GM19238 (cell line): Measurements from ENCODE around the gene TBC1D13.
"Not testable (repeated sequence)": the region's sequence is repeated elsewhere in the genome, so short reads cannot be mapped to it uniquely, and the experiment has no call there.

Experiments used
- DNase-seq: peaks from one replicate; pipeline ENCODE4 v3.0.0; 2011; ENCODE audit warnings: low spot score; ENCODE audit not compliant: insufficient read length

TBC1D13 gene

GRCh38 chr9:128782669-128783068 lies 4.4 kb upstream of the TBC1D13 start:
- DNase-seq: no peak

- no peak for DNase-seq
These were observed 1.6 kb upstream of the TBC1D13 start for GRCh38 chr9:128785427-128785826.

GRCh38 chr9:128787659-128788058 lies 606 bp downstream of the TBC1D13 start:
- no peak for DNase-seq

- no peak for DNase-seq
These were observed 1.4 kb downstream of the TBC1D13 start for GRCh38 chr9:128788445-128788844.

- no peak for DNase-seq
These were observed 3.5 kb downstream of the TBC1D13 start for GRCh38 chr9:128790536-128790935.

- DNase-seq: no peak
These were observed 5.1 kb downstream of the TBC1D13 start for GRCh38 chr9:128792134-128792533.

GRCh38 chr9:128792978-128793686 lies 6.1 kb downstream of the TBC1D13 start:
- DNase-seq: no peak

- DNase-seq: not testable (repeated sequence)
These were observed 7.9 kb downstream of the TBC1D13 start for GRCh38 chr9:128794961-128795360.

GRCh38 chr9:128798896-128799295 lies 11.8 kb downstream of the TBC1D13 start:
- DNase-seq: no peak

GRCh38 chr9:128800061-128800460 lies 13.0 kb downstream of the TBC1D13 start:
- DNase-seq: no peak

- no peak for DNase-seq
These were observed 15.4 kb downstream of the TBC1D13 start for GRCh38 chr9:128802482-128802881.

GRCh38 chr9:128805661-128806060 lies 18.6 kb downstream of the TBC1D13 start:
- no peak for DNase-seq

- DNase-seq: no peak
These were observed 20.8 kb downstream of the TBC1D13 start for GRCh38 chr9:128807827-128808226.

GRCh38 chr9:128808543-128808942 lies 21.5 kb downstream of the TBC1D13 start:
- DNase-seq: no peak

- DNase-seq: no peak
These were observed 22.1 kb downstream of the TBC1D13 start for GRCh38 chr9:128809036-128809599.

GRCh38 chr9:128809831-128810230 lies 22.8 kb downstream of the TBC1D13 start:
- DNase-seq: no peak

- no peak for DNase-seq
These were observed 23.8 kb downstream of the TBC1D13 start for GRCh38 chr9:128810873-128811272.

GRCh38 chr9:128818099-128818838 lies 31.2 kb downstream of the TBC1D13 start, which contains the start of gene ENDOG:
TSS of gene ENDOG (plus strand) at chr9:128818500. CDS start at chr9:128818685, 185 bp downstream.
- peak; percentile 100 for DNase-seq

GRCh38 chr9:128818839-128819715 lies 32.0 kb downstream of the TBC1D13 start:
- DNase-seq: peak; percentile 64

- DNase-seq: no peak
These were observed 32.9 kb downstream of the TBC1D13 start for GRCh38 chr9:128819716-128820664.
